Activated CD4-positive, alpha-beta T cell treated with anti-CD3 and anti-CD28 coated beads, Interleukin-2, amount 10 ng/mL, durations not matched to agents 24 days and 14 days (primary cell): ENCODE data around the gene NEUROD2. TPM values are rescaled to one million over a fixed set of nuclear protein-coding genes. Genes with fewer than 3 reads are reported as not detected.

Experiments
- DNase-seq: peaks from one replicate; pipeline ENCODE4 v3.0.0; 2022
- H3K27ac Mint-ChIP-seq: one replicate; pipeline ENCODE4 v1.8.0; 2022; ENCODE audit warnings: mild to moderate bottlenecking, mixed read lengths
- H3K27me3 Mint-ChIP-seq: one replicate; pipeline ENCODE4 v1.8.0; 2022; ENCODE audit warnings: mixed read lengths
- H3K36me3 Mint-ChIP-seq: one replicate; pipeline ENCODE4 v1.8.0; 2022; ENCODE audit warnings: low read depth, mild to moderate bottlenecking, mixed read lengths
- H3K4me1 Mint-ChIP-seq: one replicate; pipeline ENCODE4 v1.8.0; 2021; ENCODE audit warnings: mixed read lengths
- H3K4me3 Mint-ChIP-seq: one replicate; pipeline ENCODE4 v1.8.0; 2022; ENCODE audit warnings: mild to moderate bottlenecking, moderate library complexity, mixed read lengths
- H3K9me3 Mint-ChIP-seq: one replicate; pipeline ENCODE4 v1.8.0; 2021; ENCODE audit warnings: mixed read lengths
- intact Hi-C: fragments of 100-400 bp; cut with micrococcal nuclease; formaldehyde crosslinking; loops from one replicate; pipeline ENCODE4 v1.15.1; 2023
- total RNA-seq: library from RNA; stranded (reverse); gene quantifications from 2 replicates; pipeline ENCODE4 v1.2.3, GENCODE V29; 2022

The NEUROD2 gene
- total RNA-seq, 1 donor from 2014 or later: not detected

DNA sequence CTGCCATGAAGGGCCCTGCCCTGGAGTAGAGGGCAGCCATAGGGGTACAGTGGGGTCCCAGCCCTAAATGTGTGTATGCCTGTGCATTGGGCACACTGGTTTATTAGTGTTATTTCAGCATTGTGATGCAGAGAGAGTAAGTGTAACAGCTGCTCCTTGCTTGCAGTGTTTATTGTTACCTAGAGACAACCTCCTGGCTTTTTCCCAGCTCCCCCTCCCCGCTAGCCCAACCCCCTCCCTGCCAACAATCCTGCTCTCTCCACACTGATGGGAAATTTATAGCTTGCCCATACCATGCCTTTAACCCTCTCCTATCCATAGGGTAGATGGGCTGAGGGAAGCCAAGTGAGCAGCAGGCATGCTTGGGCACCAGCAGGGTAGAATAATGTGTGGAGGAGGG lies 51.3 kb downstream of the NEUROD2 start:
- no peak overlapping the region for H3K27ac Mint-ChIP-seq
- intact Hi-C loops: no loop called here
- peaks cover 43% of the 10 kb centered on the region for H3K36me3 Mint-ChIP-seq
- H3K27me3 Mint-ChIP-seq: no peaks in the 10 kb centered on the region
- H3K4me3 Mint-ChIP-seq: no peak overlapping the region
- DNase-seq: no peak
- H3K9me3 Mint-ChIP-seq: no peaks in the 10 kb centered on the region
- peaks cover 4% of the 10 kb centered on the region for H3K4me1 Mint-ChIP-seq

DNA sequence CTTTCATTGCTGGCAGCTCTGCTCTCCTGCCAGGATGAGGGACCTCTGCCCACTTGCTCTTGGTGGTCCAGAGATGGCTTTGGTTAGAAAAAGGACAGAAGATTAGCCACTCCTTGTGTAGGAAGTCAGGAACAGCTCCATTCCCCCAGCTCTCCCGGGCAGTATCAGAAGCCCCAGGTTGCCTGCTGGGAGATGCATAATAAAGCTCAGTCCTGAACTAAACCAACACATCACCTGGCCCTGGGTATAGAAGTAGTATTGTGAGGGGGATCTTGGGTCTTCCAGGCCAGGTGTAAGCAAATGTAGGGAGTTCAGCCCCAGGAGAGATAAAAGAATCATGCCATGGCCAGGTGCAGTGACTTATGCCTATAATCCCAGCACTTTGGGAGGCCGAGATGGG lies 52.4 kb downstream of the NEUROD2 start:
- no peak for DNase-seq
- Mint-ChIP-seq H3K27me3 (no peaks in the 10 kb centered on the region), H3K4me3 (no peak overlapping the region), H3K36me3 (peaks cover 48% of the 10 kb centered on the region), H3K27ac (no peak overlapping the region), H3K4me1 (peaks cover 4% of the 10 kb centered on the region), H3K9me3 (no peaks in the 10 kb centered on the region)
- intact Hi-C loops: no loop called here

Other genes starting within 250 kb of the NEUROD2 start
- gene FBXL20, start 206.3 kb downstream of the NEUROD2 start, total RNA-seq: 20.8 and 21.8 TPM in 2 replicates
- 70.9 and 73.0 TPM in 2 replicates for gene MED1, start 156.7 kb downstream of the NEUROD2 start, total RNA-seq
- 89.1 and 90.4 TPM in 2 replicates for gene CDK12, start 146.4 kb downstream of the NEUROD2 start, total RNA-seq
- gene PPP1R1B, start 19.0 kb upstream of the NEUROD2 start, total RNA-seq: not detected in 2 replicates
- 53.6 and 60.3 TPM in 2 replicates for gene STARD3, start 29.2 kb upstream of the NEUROD2 start, total RNA-seq
- 0.83 and 1.0 TPM in 2 replicates for gene TCAP, start 57.4 kb upstream of the NEUROD2 start, total RNA-seq
- not detected in 2 replicates for gene PNMT, start 60.5 kb upstream of the NEUROD2 start, total RNA-seq
- 12.5 and 13.5 TPM in 2 replicates for gene PGAP3, start 80.1 kb upstream of the NEUROD2 start, total RNA-seq
- 3.1 and 4.3 TPM in 2 replicates for gene ERBB2, start 92.1 kb upstream of the NEUROD2 start, total RNA-seq
- gene MIEN1, start 122.6 kb upstream of the NEUROD2 start, total RNA-seq: 29.8 and 33.4 TPM in 2 replicates
- 0.30 TPM in 1 of 2 replicates, not detected in the other for gene GRB7, start 130.0 kb upstream of the NEUROD2 start, total RNA-seq